Rectal smooth muscle tissue (tissue), 1 donor: ENCODE measurements around the gene GAL.

Experiments
- H3K27ac ChIP-seq: one replicate; pipeline ENCODE4 v1.7.0; 2013; ENCODE audit warnings: low read depth, low read length, inconsistent platforms
- H3K27me3 ChIP-seq: one replicate; pipeline ENCODE4 v1.7.0; 2013; ENCODE audit warnings: low read length; ENCODE audit not compliant: control insufficient read depth, insufficient read depth
- H3K36me3 ChIP-seq: one replicate; pipeline ENCODE4 v1.7.0; 2013; ENCODE audit warnings: low read length; ENCODE audit not compliant: control insufficient read depth, insufficient read depth
- H3K4me1 ChIP-seq: one replicate; pipeline ENCODE4 v1.7.0; 2013; ENCODE audit warnings: low read length; ENCODE audit not compliant: control insufficient read depth, insufficient read depth
- H3K4me3 ChIP-seq: one replicate; pipeline ENCODE4 v1.7.0; 2013; ENCODE audit warnings: low read length
- H3K9ac ChIP-seq: one replicate; pipeline ENCODE4 v1.7.0; 2013; ENCODE audit warnings: low read length

The GAL gene

GRCh38 chr11:68661697-68662603 is 22.4 kb upstream of the GAL start:
- H3K27ac ChIP-seq, result no peak overlapping the region
- H3K36me3 ChIP-seq, result no peaks in the 10 kb centered on the region
- H3K4me1 ChIP-seq, result no peaks in the 10 kb centered on the region
- no peak overlapping the region for H3K4me3 ChIP-seq
- H3K27me3 ChIP-seq, result no peaks in the 10 kb centered on the region
- H3K9ac ChIP-seq, result no peak overlapping the region

GRCh38 chr11:68663482-68664010 is 20.8 kb upstream of the GAL start:
- Histone ChIP-seq H3K4me1 (no peaks in the 10 kb centered on the region), H3K36me3 (no peaks in the 10 kb centered on the region), H3K27me3 (no peaks in the 10 kb centered on the region), H3K27ac (no peak overlapping the region), H3K4me3 (no peak overlapping the region), H3K9ac (no peak overlapping the region)

DNA sequence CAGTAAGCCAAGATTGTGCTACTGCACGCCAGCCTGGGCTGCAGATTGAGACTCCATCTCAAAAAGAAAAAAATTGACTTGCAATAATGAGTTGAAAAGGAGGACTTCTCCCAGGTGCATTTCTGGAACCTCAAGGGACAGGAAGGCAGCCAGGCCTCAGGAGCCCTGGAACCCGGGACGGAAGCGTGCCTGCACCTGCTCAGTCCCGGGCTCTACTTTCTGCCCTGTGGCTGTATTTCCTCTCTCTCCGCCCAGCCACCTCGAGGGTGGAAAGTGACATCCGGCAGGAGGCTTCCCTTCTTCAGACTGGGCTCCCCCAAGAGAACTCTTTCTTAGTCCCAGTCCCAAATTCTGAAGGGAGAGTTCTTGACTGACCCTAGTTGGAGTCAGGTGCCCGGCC is 20.2 kb upstream of the GAL start:
- H3K27ac ChIP-seq, result no peak overlapping the region
- no peaks in the 10 kb centered on the region for H3K27me3 ChIP-seq
- no peaks in the 10 kb centered on the region for H3K4me1 ChIP-seq
- H3K4me3 ChIP-seq, result no peak overlapping the region
- H3K9ac ChIP-seq, result no peak overlapping the region
- no peaks in the 10 kb centered on the region for H3K36me3 ChIP-seq

DNA sequence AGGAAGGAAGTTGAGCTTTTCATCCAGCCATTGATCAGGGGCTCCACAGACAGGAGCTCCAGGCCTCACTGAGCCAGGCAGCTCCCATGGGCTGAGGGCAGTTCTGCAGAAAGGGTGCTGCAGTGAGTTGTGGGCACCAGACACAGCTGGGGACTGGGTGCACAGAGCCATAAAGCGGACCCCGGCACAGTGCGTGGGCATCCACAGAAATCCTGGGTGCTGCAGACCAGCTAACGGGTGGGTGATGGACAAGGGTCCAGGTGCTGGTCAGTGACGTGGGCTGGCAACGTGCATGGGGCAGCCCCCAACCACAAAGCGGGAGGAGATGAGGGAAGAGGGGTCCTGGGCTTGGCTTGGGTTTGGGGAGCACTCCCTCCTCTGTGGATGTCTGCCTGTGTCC is 19.4 kb upstream of the GAL start:
- no peak overlapping the region for H3K27ac ChIP-seq
- no peaks in the 10 kb centered on the region for H3K27me3 ChIP-seq
- no peaks in the 10 kb centered on the region for H3K4me1 ChIP-seq
- H3K9ac ChIP-seq, result no peak overlapping the region
- H3K4me3 ChIP-seq, result no peak overlapping the region
- no peaks in the 10 kb centered on the region for H3K36me3 ChIP-seq

DNA sequence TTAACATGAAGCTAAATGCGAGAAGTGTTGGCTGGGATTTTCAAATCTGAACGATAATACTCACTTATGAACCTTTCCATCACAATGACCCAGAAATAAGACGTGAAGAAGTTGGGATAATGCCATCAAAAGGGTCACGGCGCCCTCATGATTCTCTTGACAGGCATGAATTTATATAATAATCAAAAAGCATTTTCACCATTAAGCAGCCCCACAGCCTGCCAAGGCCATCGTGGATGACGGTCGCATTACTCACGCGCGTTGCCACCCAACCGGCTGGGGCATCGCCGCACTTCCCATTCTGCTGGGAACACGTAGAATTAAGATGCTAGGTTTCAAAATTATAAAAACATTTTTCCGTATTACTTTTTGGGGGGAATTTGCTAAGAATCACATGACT is 18.9 kb upstream of the GAL start:
- no peak overlapping the region for H3K9ac ChIP-seq
- no peaks in the 10 kb centered on the region for H3K4me1 ChIP-seq
- no peaks in the 10 kb centered on the region for H3K36me3 ChIP-seq
- no peak overlapping the region for H3K27ac ChIP-seq
- H3K4me3 ChIP-seq, result no peak overlapping the region
- H3K27me3 ChIP-seq, result no peaks in the 10 kb centered on the region

DNA sequence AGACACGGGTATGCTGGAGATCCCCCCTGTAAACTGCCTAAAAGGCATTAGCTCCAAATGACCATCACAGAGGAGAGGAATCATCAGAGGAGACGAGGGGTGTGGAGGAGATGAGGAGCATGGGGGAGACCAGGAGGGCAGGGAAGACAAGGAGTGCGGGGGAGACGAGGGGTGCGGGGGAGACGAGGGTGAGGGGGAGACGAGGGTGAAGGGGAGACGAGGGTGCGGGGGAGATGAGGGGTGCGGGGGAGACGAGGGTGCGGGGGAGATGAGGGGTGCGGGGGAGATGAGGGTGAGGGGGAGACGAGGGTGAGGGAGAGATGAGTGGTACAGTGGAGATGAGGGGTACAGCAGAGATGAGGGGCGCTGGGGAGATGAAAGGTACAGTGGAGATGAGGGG is 17.5 kb upstream of the GAL start:
- H3K4me3 ChIP-seq, result no peak overlapping the region
- H3K36me3 ChIP-seq, result no peaks in the 10 kb centered on the region
- no peak overlapping the region for H3K9ac ChIP-seq
- H3K27ac ChIP-seq, result no peak overlapping the region
- no peaks in the 10 kb centered on the region for H3K27me3 ChIP-seq
- H3K4me1 ChIP-seq, result no peaks in the 10 kb centered on the region

GRCh38 chr11:68667511-68668500 is 16.5 kb upstream of the GAL start:
- H3K36me3 ChIP-seq, result no peaks in the 10 kb centered on the region
- H3K4me1 ChIP-seq, result no peaks in the 10 kb centered on the region
- no peaks in the 10 kb centered on the region for H3K27me3 ChIP-seq
- H3K27ac ChIP-seq, result no peak overlapping the region
- no peak overlapping the region for H3K9ac ChIP-seq
- H3K4me3 ChIP-seq, result no peak overlapping the region

GRCh38 chr11:68669301-68670090 is 14.8 kb upstream of the GAL start:
- Histone ChIP-seq H3K9ac (no peak overlapping the region), H3K4me1 (no peaks in the 10 kb centered on the region), H3K27me3 (no peaks in the 10 kb centered on the region), H3K4me3 (no peak overlapping the region), H3K27ac (no peak overlapping the region), H3K36me3 (no peaks in the 10 kb centered on the region)

DNA sequence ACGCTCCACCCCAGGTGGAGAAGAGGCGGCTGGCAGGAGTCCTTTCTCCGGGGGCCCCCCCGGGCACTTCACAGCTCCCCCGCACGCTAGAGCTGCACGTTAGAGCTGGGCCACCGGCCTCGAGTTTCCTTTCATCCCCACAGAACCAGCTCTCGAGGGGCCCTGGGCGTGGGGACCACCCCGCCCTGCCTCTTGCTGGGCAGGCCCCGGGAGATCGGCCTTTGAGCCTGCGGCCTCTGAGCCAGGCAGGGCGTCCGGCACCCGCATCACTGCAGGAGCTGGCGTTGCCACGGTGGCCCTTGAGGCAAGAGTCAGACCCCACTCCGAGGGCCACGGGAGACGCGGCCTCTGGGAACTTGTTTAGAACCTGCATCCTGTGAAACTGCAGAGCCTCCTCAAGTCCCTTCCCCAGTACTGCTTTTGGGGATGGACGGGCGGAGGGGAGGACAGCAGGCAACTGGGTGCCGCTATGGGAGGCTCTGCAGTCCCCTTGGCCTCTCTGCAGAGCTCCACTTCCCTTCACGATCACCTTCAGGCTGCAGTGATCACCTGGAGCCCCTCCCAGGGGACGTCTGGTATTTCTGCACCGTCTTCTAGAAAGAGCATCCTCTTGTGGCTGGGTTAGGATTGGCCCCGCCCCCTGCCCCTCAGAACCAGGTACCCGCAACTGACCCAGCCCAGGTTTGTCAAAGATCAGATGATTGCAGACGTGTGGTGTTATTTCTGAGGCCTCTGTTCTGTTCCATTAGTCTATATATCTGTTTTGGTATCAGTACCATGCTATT is 13.9 kb upstream of the GAL start:
- no peak overlapping the region for H3K27ac ChIP-seq
- H3K4me1 ChIP-seq, result no peaks in the 10 kb centered on the region
- no peak overlapping the region for H3K4me3 ChIP-seq
- no peaks in the 10 kb centered on the region for H3K27me3 ChIP-seq
- H3K9ac ChIP-seq, result no peak overlapping the region
- H3K36me3 ChIP-seq, result no peaks in the 10 kb centered on the region

GRCh38 chr11:68673306-68673945 is 10.9 kb upstream of the GAL start:
- H3K4me3 ChIP-seq, result no peak overlapping the region
- H3K27ac ChIP-seq, result no peak overlapping the region
- H3K27me3 ChIP-seq, result no peaks in the 10 kb centered on the region
- H3K4me1 ChIP-seq, result no peaks in the 10 kb centered on the region
- no peaks in the 10 kb centered on the region for H3K36me3 ChIP-seq
- no peak overlapping the region for H3K9ac ChIP-seq

DNA sequence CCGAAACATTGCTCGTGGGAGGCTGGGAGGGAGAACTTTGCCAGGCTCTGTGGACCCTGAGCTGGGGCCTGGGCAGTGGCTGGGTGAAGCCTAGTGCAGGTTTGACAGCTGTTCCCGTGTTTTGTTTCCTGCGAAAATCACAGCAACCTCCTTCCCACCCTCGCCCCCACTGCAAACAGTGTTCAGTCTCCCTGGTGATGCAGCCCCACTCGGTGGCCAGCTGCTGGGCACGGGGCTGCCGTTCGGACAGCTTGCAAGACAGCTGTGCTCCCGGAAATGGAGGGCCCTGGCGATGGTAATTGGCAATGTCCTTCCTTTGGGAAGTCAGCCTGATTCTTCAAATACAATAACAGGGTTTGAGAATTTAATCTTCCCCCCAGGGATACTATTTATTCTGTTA is 10.4 kb upstream of the GAL start:
- H3K27ac ChIP-seq, result no peak overlapping the region
- no peaks in the 10 kb centered on the region for H3K4me1 ChIP-seq
- H3K9ac ChIP-seq, result no peak overlapping the region
- H3K36me3 ChIP-seq, result no peaks in the 10 kb centered on the region
- H3K27me3 ChIP-seq, result no peaks in the 10 kb centered on the region
- H3K4me3 ChIP-seq, result no peak overlapping the region
